HCT116 (cell line): ENCODE data around the gene RAB13. TPM values are rescaled to one million over a fixed set of nuclear protein-coding genes. Genes with fewer than 3 reads are reported as not detected.
A peak's percentile ranks its signal among the peaks of the same experiment; 100 is the strongest.

Source experiments
- ATAC-seq: fragments of 200-7000 bp; cut with Tn5 transposase; 2 replicates; pipeline ENCODE4 v1.9.1; 2020; ENCODE audit warnings: mild to moderate bottlenecking, moderate library complexity
- BruUV-seq: library from RNA; stranded (reverse); fragments of 400-500 nt; replicated peaks from 2 replicates; lab custom pipeline; 2021; lab: Mats Ljungman, UMichigan
- CTCF ChIA-PET: fragments of 300-600 bp; sonication (Branson Sonifier 250); formaldehyde crosslinking; loops from one replicate; lab custom pipeline; 2021; ENCODE audit warnings: antibody characterized with exemption; lab: Charles Lee
- POLR2A ChIA-PET: fragments of 300-600, 350-600 bp; sonication (Branson Sonifier 250); formaldehyde crosslinking; loops from one replicate; lab custom pipeline; 2021; ENCODE audit warnings: antibody characterized with exemption; lab: Charles Lee
- RAD21 ChIA-PET, 2 experiments: fragments of 300-600 bp; sonication (Branson Sonifier 250); formaldehyde crosslinking; loops; one replicate each; lab custom pipeline; 2023; ENCODE audit warnings: low total read pairs in 2 of 2; ENCODE audit not compliant: uncharacterized antibody in 2 of 2, unreplicated experiment in 2 of 2, low non-redundant PET in 1 of 2; lab: Charles Lee
- DNase-seq: peaks from one replicate; pipeline ENCODE4 v3.0.0-alpha.2; 2010; ENCODE audit warnings: low read depth, low spot score
- H2AFZ ChIP-seq: fragments of 200-600 bp; shearing (Covaris generic), sonication (generic); 2 replicates; pipeline ENCODE4 v1.6.1; 2017; ENCODE audit warnings: low read depth, mixed run types, mixed read lengths, antibody characterized with exemption, low read length; ENCODE audit not compliant: poor library complexity, severe bottlenecking
- H3K27ac ChIP-seq: 2 replicates; pipeline ENCODE4 v1.5.1; 2012; ENCODE audit warnings: low read depth, low read length
- H3K27me3 ChIP-seq: fragments of 200-600 bp; sonication (generic); 2 replicates; pipeline ENCODE4 v1.6.1; 2016; ENCODE audit warnings: mixed run types, low read length, mixed read lengths; ENCODE audit not compliant: insufficient read depth
- H3K36me3 ChIP-seq, 2 experiments: fragments of 200-500 bp in 1 of 2; fragments of 200-600 bp in 1 of 2; sonication (Bioruptor generic) in 1 of 2; sonication (generic) in 1 of 2; 2 replicates each; pipeline versions ENCODE4 v1.5.1 to v1.6.1; 2014 to 2016; ENCODE audit warnings: low read length in 2 of 2, inconsistent platforms in 1 of 2, mixed read lengths in 1 of 2, mixed run types in 1 of 2; ENCODE audit not compliant: insufficient read depth in 2 of 2, control insufficient read depth in 1 of 2
- H3K4me1 ChIP-seq, 2 experiments: fragments of 200-600 bp in 1 of 2; sonication (generic) in 1 of 2; 2 replicates each; pipeline versions ENCODE4 v1.5.1 to v1.6.1; 2012 to 2017; ENCODE audit warnings: low read length in 2 of 2, inconsistent platforms in 1 of 2, mild to moderate bottlenecking in 1 of 2, mixed read lengths in 1 of 2, mixed run types in 1 of 2, moderate library complexity in 1 of 2; ENCODE audit not compliant: insufficient read depth in 2 of 2, control insufficient read depth in 1 of 2
- H3K4me2 ChIP-seq: fragments of 200-600 bp; sonication (generic); 2 replicates; pipeline ENCODE4 v1.6.1; 2017; ENCODE audit warnings: mixed run types, low read length, mixed read lengths
- H3K4me3 ChIP-seq, 2 experiments: fragments of 200-600 bp in 1 of 2; sonication (generic) in 1 of 2; replicated peaks in 1 of 2; 2 replicates each; pipeline ENCODE4 v1.5.1; 2011 to 2016; ENCODE audit warnings: low read length in 2 of 2, control low read depth in 1 of 2, low read depth in 1 of 2, mild to moderate bottlenecking in 1 of 2, mixed read lengths in 1 of 2, mixed run types in 1 of 2
- H3K79me2 ChIP-seq: fragments of 200-600 bp; sonication (generic); 2 replicates; pipeline ENCODE4 v1.6.1; 2017; ENCODE audit warnings: mild to moderate bottlenecking, mixed run types, low read length, moderate library complexity, mixed read lengths; ENCODE audit not compliant: insufficient read depth
- H3K9ac ChIP-seq: fragments of 200-600 bp; sonication (generic); 2 replicates; pipeline ENCODE4 v1.6.1; 2016; ENCODE audit warnings: low read length, mixed read lengths
- H3K9me2 ChIP-seq: fragments of 200-600 bp; sonication (generic), shearing (Covaris generic); 2 replicates; pipeline ENCODE4 v1.6.1; 2017; ENCODE audit warnings: mixed run types, mild to moderate bottlenecking, moderate library complexity; ENCODE audit not compliant: insufficient read depth
- H3K9me3 ChIP-seq, 2 experiments: fragments of 200-500 bp in 1 of 2; fragments of 200-600 bp in 1 of 2; sonication (Bioruptor generic) in 1 of 2; sonication (generic) in 1 of 2; 2 replicates each; pipeline ENCODE4 v1.6.1; 2014 to 2017; ENCODE audit warnings: low read length in 2 of 2, mixed read lengths in 2 of 2, inconsistent platforms in 1 of 2, low read depth in 1 of 2, mild to moderate bottlenecking in 1 of 2, mixed run types in 1 of 2, moderate library complexity in 1 of 2; ENCODE audit not compliant: control insufficient read depth in 1 of 2, insufficient read depth in 1 of 2
- H4K20me1 ChIP-seq: fragments of 200-600 bp; sonication (generic), shearing (Covaris generic); 2 replicates; pipeline ENCODE4 v1.6.1; 2017; ENCODE audit warnings: mixed run types, mild to moderate bottlenecking, moderate library complexity; ENCODE audit not compliant: insufficient read depth
- CBX3 ChIP-seq: IDR thresholded peaks from 2 replicates; pipeline ENCODE4 v1.6.1; 2012; ENCODE audit warnings: low read depth
- CEBPB ChIP-seq: IDR thresholded peaks from 2 replicates; pipeline ENCODE4 v1.6.1; 2012; ENCODE audit warnings: low read depth
- CTCF ChIP-seq, 3 experiments: fragments of 200-600 bp in 1 of 3; sonication (generic) in 1 of 3; IDR thresholded peaks in 2 of 3; conservative IDR thresholded peaks in 1 of 3; 2 replicates each; pipeline ENCODE4 v1.5.1; 2012 to 2017; ENCODE audit warnings: low read depth in 2 of 3, low read length in 2 of 3, antibody characterized with exemption in 1 of 3, borderline replicate concordance in 1 of 3, control low read depth in 1 of 3, mild to moderate bottlenecking in 1 of 3, mixed read lengths in 1 of 3, mixed run types in 1 of 3, moderate library complexity in 1 of 3; ENCODE audit not compliant: insufficient read depth in 1 of 3
- ELF1 ChIP-seq: IDR thresholded peaks from 2 replicates; pipeline ENCODE4 v1.6.1; 2012; ENCODE audit warnings: low read depth, borderline replicate concordance
- EZH2phosphoT487 ChIP-seq: fragments of 200-600 bp; IDR thresholded peaks from 2 replicates; pipeline ENCODE4 v1.6.1; 2018; ENCODE audit warnings: antibody characterized with exemption, borderline replicate concordance
- MAX ChIP-seq: IDR thresholded peaks from 2 replicates; pipeline ENCODE4 v1.6.1; 2012
- POLR2A ChIP-seq: IDR thresholded peaks from 2 replicates; pipeline ENCODE4 v1.7.0; 2011; ENCODE audit warnings: borderline replicate concordance; ENCODE audit not compliant: insufficient read depth, insufficient read length; ENCODE audit errors: extremely low read depth
- POLR2AphosphoS5 ChIP-seq: IDR thresholded peaks from 2 replicates; pipeline ENCODE4 v1.6.1; 2011; ENCODE audit warnings: mild to moderate bottlenecking, low read depth, low read length, moderate library complexity
- REST ChIP-seq: IDR thresholded peaks from 2 replicates; pipeline ENCODE4 v1.6.1; 2012; ENCODE audit warnings: low read depth
- SIN3A ChIP-seq: IDR thresholded peaks from 2 replicates; pipeline ENCODE4 v1.6.1; 2012; ENCODE audit warnings: low read depth
- SP1 ChIP-seq: IDR thresholded peaks from 2 replicates; pipeline ENCODE4 v1.6.1; 2012; ENCODE audit warnings: low read depth
- YY1 ChIP-seq: IDR thresholded peaks from 2 replicates; pipeline ENCODE4 v1.6.1; 2011; ENCODE audit warnings: low read length, low read depth, moderate library complexity, mild to moderate bottlenecking; ENCODE audit not compliant: insufficient replicate concordance; ENCODE audit errors: extremely low read depth
- ZBTB33 ChIP-seq: IDR thresholded peaks from 2 replicates; pipeline ENCODE4 v1.6.1; 2011; ENCODE audit warnings: mild to moderate bottlenecking, low read length, moderate library complexity; ENCODE audit not compliant: insufficient replicate concordance; ENCODE audit errors: extremely low read depth
- ZNF274 ChIP-seq: fragments of 200-500 bp; sonication (Bioruptor generic); IDR thresholded peaks from 2 replicates; pipeline ENCODE4 v1.6.1; 2014; ENCODE audit warnings: mild to moderate bottlenecking, low read depth, low read length, inconsistent platforms
- intact Hi-C: fragments of 100-400 bp; cut with micrococcal nuclease; formaldehyde crosslinking; loops from 2 replicates; pipeline ENCODE4 v1.10.0; 2022
- total RNA-seq: library from RNA; stranded (reverse); gene quantifications from one replicate; pipeline ENCODE4 v1.2.1, GENCODE V29; 2021; ENCODE audit not compliant: unreplicated experiment

The RAB13 gene
- total RNA-seq, 1 experiment from 2014 or later = 93.6 TPM

DNA sequence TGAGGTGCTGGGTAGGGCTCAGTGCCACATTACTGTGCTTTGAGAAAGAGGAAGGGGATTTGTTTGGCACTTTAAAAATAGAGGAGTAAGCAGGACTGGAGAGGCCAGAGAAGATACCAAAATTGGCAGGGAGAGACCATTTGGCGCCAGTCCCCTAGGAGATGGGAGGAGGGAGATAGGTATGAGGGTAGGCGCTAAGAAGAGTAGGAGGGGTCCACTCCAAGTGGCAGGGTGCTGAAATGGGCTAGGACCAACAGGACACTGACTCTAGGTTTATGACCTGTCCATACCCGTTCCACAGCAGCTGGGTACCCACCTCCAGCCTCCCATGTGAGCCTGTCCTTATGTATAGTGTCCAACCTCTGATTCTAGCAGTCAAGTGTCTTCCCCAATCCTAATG is 26.7 kb downstream of the RAB13 start:
- no peak overlapping the region for H3K9ac ChIP-seq
- no peak overlapping the region for H3K4me3 ChIP-seq
- no peaks in the 10 kb centered on the region for H4K20me1 ChIP-seq
- TF ChIP-seq ZNF274 (no peak), CTCF (IDR thresholded peaks at IDR 0.05 in 2 of 3, conservative IDR thresholded peaks at IDR 0.05 in 1 of 3; ENCODE audit: borderline replicate concordance in 1 of 3, insufficient read depth in 1 of 3, low read depth in 2 of 3, low read length in 2 of 3) (no peak), CBX3 (no peak), ELF1 (no peak), YY1 (no peak), ZBTB33 (no peak), SIN3A (no peak), SP1 (no peak), POLR2AphosphoS5 (no peak), POLR2A (no peak), CEBPB (no peak), MAX (no peak), EZH2phosphoT487 (no peak), REST (no peak)
- TF ChIP-seq, all 23 proteins: peak for 0
- RAD21 ChIA-PET = no interaction called here
- intact Hi-C loops = no loop called here
- H3K4me2 ChIP-seq = peak overlapping the region; percentile 87
- no peaks in the 10 kb centered on the region for H3K27me3 ChIP-seq
- POLR2A ChIA-PET = interaction anchor here (1.0 to 2.7 kb wide), 3 partner anchors 8 to 31 kb away, joined by 3 to 7 read pairs (median 5); partner anchors contain the start of genes CREB3L4, JTB and RPS27
- peaks cover 61% of the 10 kb centered on the region for H3K79me2 ChIP-seq
- H2AFZ ChIP-seq = no peak overlapping the region
- H3K9me2 ChIP-seq = no peaks in the 10 kb centered on the region
- CTCF ChIA-PET = interaction anchor here (1.3 to 1.5 kb wide), 2 partner anchors 8 to 13 kb away, joined by 4 to 7 read pairs; partner anchors contain the start of genes CREB3L4 and DENND4B
- ATAC-seq (no peak), DNase-seq (no peak)
- no TSS peak for BruUV-seq
- peak overlapping the region; percentile 94 for H3K27ac ChIP-seq
- H3K9me3 ChIP-seq = no peaks in the 10 kb centered on the region
- peaks cover 5 to 11% of the 10 kb centered on the region in 2 experiments; a peak in 1 of 4 replicates for H3K36me3 ChIP-seq
- H3K4me1 ChIP-seq = peaks cover 12 to 42% of the 10 kb centered on the region in 2 experiments; a peak in 3 of 4 replicates
